Vagina (tissue), 2 donors: Measurements from ENCODE around the gene KYAT1. TPM values are rescaled to one million over a fixed set of nuclear protein-coding genes. Genes with fewer than 3 reads are reported as not detected.

Experiments used
- DNase-seq, 2 donors: peaks; one replicate each; pipeline ENCODE4 v3.0.0-alpha.2; 2017; ENCODE audit errors: extremely low spot score in 2 of 2
- H3K27ac ChIP-seq: fragments of 200-600 bp; sonication (generic); one replicate; pipeline ENCODE4 v1.5.1; 2019
- H3K27me3 ChIP-seq: fragments of 200-600 bp; sonication (generic); one replicate; pipeline ENCODE4 v1.5.1; 2019
- H3K36me3 ChIP-seq, 2 donors: fragments of 200-600 bp; sonication (generic); one replicate each; pipeline ENCODE4 v1.5.1; 2017 to 2019
- H3K4me1 ChIP-seq: fragments of 200-600 bp; sonication (generic); one replicate; pipeline ENCODE4 v1.5.1; 2019
- H3K4me3 ChIP-seq, 2 donors: fragments of 200-600 bp; sonication (generic); 1 replicate in 1 of 2; 2 replicates in 1 of 2; pipeline ENCODE4 v1.5.1; 2016 to 2019
- H3K9me3 ChIP-seq: fragments of 200-600 bp; sonication (generic); one replicate; pipeline ENCODE4 v1.5.1; 2019
- POLR2A ChIP-seq, 2 donors: fragments of 450-650 bp; IDR thresholded peaks; one replicate each; pipeline ENCODE4 v1.6.1; 2017; ENCODE audit warnings: antibody characterized with exemption in 2 of 2, mild to moderate bottlenecking in 2 of 2, moderate library complexity in 2 of 2
- POLR2AphosphoS5 ChIP-seq, 2 donors: sonication (generic); formaldehyde crosslinking; IDR thresholded peaks; one replicate each; pipeline ENCODE4 v1.9.0; 2017; ENCODE audit warnings: antibody characterized with exemption in 2 of 2, mild to moderate bottlenecking in 2 of 2, low read depth in 1 of 2; ENCODE audit not compliant: insufficient read depth in 1 of 2
- intact Hi-C: fragments of 100-400 bp; cut with DNase I; formaldehyde crosslinking; loops from one replicate; pipeline ENCODE4 v1.15.1; 2023
- total RNA-seq: library from RNA; depleted of rRNA; stranded (reverse); fragments of >200 nt; gene quantifications from one replicate; pipeline ENCODE4 v1.2.3, GENCODE V29; 2016
- TF ChIP-seq, protein P1 (sequence below), 3 experiments: fragments of 450-650 bp in 2 of 3; fragments of 200-600 bp in 1 of 3; sonication (generic) in 1 of 3; IDR thresholded peaks; one replicate each; pipeline ENCODE4 v1.5.1; 2017 to 2019; ENCODE audit warnings: antibody characterized with exemption in 3 of 3, mild to moderate bottlenecking in 2 of 3, moderate library complexity in 2 of 3

The KYAT1 gene
- total RNA-seq = 11.0 TPM

DNA sequence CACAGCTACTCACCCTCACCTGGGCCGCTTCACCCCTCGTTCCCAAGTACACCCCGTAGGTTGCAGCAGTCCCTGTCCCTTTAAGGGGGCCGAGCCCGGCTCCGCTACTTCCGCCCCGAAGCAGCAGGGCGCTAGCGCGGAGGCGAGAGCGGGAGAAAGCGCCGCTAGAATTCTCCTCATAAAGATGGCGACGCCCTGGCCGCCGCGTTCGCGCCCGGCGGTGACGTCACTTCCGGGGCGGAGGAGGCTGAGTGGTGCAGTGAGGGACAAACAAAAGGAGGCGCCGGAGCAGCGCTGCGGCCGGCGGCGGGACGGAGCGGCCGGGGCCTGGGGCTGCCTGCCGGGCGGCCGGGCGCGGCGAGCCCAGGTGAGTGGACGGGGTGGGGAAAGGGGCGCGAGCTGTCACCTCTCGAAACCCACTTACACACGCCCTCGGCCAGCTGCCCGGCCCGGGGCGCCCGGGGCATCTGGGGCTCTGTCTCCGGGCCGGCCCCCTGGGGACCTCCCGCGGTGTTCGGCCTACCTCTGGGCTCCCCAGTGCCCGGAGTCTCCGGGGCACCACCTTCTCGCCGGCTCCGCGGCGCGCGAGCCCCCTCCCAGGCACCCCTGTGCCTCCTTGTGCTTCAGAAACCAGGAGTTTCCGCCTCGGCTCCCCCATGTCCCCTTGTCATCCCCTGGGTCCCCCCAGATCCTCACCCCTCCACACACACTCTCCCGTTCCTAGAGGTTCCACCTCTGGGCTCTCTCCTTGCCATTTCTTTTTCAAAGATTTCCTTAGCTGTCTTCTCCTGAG, at the start of gene KYAT1, which contains the start of gene LRRC8A:
Gene KYAT1, minus strand, starts transcription at position 67 of the 793 bp plus-strand sequence. CDS start 36,545 bp downstream, outside the sequence.
Gene LRRC8A, plus strand, starts transcription at position 250 of the 793 bp plus-strand sequence. CDS start 25,032 bp downstream, outside the sequence.
- peaks cover 0 to 13% of the 10 kb centered on the region in 2 donors for H3K36me3 ChIP-seq
- peak in 1 of 2 donors; percentile 98 for DNase-seq
- intact Hi-C loops = no loop called here
- no peaks in the 10 kb centered on the region for H3K9me3 ChIP-seq
- peak within 1 kb of the TSS; percentile 95 to 96 for H3K4me3 ChIP-seq
- peak within 1 kb of the TSS; percentile 98 for H3K27ac ChIP-seq
- peaks cover 65% of the 10 kb centered on the region for H3K4me1 ChIP-seq
- TF ChIP-seq, protein P1, sequence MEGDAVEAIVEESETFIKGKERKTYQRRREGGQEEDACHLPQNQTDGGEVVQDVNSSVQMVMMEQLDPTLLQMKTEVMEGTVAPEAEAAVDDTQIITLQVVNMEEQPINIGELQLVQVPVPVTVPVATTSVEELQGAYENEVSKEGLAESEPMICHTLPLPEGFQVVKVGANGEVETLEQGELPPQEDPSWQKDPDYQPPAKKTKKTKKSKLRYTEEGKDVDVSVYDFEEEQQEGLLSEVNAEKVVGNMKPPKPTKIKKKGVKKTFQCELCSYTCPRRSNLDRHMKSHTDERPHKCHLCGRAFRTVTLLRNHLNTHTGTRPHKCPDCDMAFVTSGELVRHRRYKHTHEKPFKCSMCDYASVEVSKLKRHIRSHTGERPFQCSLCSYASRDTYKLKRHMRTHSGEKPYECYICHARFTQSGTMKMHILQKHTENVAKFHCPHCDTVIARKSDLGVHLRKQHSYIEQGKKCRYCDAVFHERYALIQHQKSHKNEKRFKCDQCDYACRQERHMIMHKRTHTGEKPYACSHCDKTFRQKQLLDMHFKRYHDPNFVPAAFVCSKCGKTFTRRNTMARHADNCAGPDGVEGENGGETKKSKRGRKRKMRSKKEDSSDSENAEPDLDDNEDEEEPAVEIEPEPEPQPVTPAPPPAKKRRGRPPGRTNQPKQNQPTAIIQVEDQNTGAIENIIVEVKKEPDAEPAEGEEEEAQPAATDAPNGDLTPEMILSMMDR (IDR thresholded peaks at IDR 0.05) = no peak
- TF ChIP-seq POLR2AphosphoS5 (IDR thresholded peaks at IDR 0.05; ENCODE audit: insufficient read depth in 1 of 2, low read depth in 1 of 2) = peak; percentile 92 to 96
- TF ChIP-seq POLR2A (IDR thresholded peaks at IDR 0.05) = peak in 1 of 2 donors; percentile 67
- H3K27me3 ChIP-seq = no peaks in the 10 kb centered on the region

DNA sequence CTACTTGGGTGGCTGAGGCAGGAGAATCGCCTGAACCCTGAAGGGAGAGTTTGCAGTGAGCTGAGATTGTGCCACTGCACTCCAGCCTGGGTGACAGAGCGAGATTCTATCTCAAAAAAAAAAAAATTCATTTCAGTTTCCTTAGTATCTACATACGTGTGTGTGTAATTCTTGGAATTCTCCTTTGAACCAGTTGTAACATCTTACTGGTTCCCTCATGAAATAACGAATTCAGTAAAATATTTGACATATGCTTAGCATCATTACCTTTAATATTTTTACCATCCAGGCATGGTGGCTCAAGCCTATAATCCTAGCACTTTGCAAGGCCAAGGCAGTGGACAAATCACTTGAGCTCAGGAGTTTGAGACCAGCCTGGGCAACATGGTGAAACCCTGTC, 47.8 kb upstream of the KYAT1 start:
- intact Hi-C loops = loop anchor here (5.0 kb wide), 1 partner anchor 67 kb away; no protein-coding TSS in a partner anchor
- no peak for TF ChIP-seq POLR2AphosphoS5 (IDR thresholded peaks at IDR 0.05; ENCODE audit: insufficient read depth in 1 of 2, low read depth in 1 of 2)
- no peak for TF ChIP-seq POLR2A (IDR thresholded peaks at IDR 0.05)
- TF ChIP-seq, protein P1 (IDR thresholded peaks at IDR 0.05) = no peak
- Histone ChIP-seq H3K9me3 (no peaks in the 10 kb centered on the region), H3K4me1 (peaks cover 11% of the 10 kb centered on the region), H3K27ac (no peak overlapping the region), H3K27me3 (no peaks in the 10 kb centered on the region), H3K4me3 (no peak overlapping the region), H3K36me3 (no peaks in the 10 kb centered on the region)
- no peak for DNase-seq

- TF ChIP-seq POLR2AphosphoS5 (IDR thresholded peaks at IDR 0.05; ENCODE audit: insufficient read depth in 1 of 2, low read depth in 1 of 2) (no peak), POLR2A (IDR thresholded peaks at IDR 0.05) (no peak)
- TF ChIP-seq, protein P1 (IDR thresholded peaks at IDR 0.05) = no peak
- DNase-seq = no peak
- Histone ChIP-seq H3K4me3 (no peak overlapping the region), H3K9me3 (no peaks in the 10 kb centered on the region), H3K4me1 (peaks cover 16% of the 10 kb centered on the region), H3K27me3 (no peaks in the 10 kb centered on the region), H3K36me3 (no peaks in the 10 kb centered on the region), H3K27ac (no peak overlapping the region)
- intact Hi-C loops = loop anchor here (5.0 kb wide), 1 partner anchor 66 kb away; no protein-coding TSS in a partner anchor
These were observed 46.9 kb upstream of the KYAT1 start for GRCh38 chr9:128928624-128929023.

GRCh38 chr9:128927731-128928411, 46.1 kb upstream of the KYAT1 start:
- Histone ChIP-seq H3K27ac (peak overlapping the region; percentile 66), H3K4me1 (peaks cover 23% of the 10 kb centered on the region), H3K36me3 (no peaks in the 10 kb centered on the region), H3K4me3 (no peak overlapping the region), H3K27me3 (no peaks in the 10 kb centered on the region), H3K9me3 (no peaks in the 10 kb centered on the region)
- no peak for DNase-seq
- TF ChIP-seq, protein P1 (IDR thresholded peaks at IDR 0.05) = peak; percentile 72 to 94 (median 85)
- TF ChIP-seq POLR2A (IDR thresholded peaks at IDR 0.05) (no peak), POLR2AphosphoS5 (IDR thresholded peaks at IDR 0.05; ENCODE audit: insufficient read depth in 1 of 2, low read depth in 1 of 2) (peak in 1 of 2 donors; percentile 40)
- intact Hi-C loops = loop anchor here (5.0 kb wide), 1 partner anchor 66 kb away; no protein-coding TSS in a partner anchor
